NCI-H146 treated with DMSO at 0.1 percent for 48 hours (cell line): ENCODE measurements around the gene CEP192.
"Not testable (repeated sequence)": the region's sequence is repeated elsewhere in the genome, so short reads cannot be mapped to it uniquely, and the experiment has no call there.

Experiments used
- DNase-seq: peaks from one replicate; lab custom pipeline; 2025; ENCODE audit not compliant: unreplicated experiment; lab: John Stamatoyannopoulos, UW

CEP192 gene

GRCh38 chr18:12990967-12991820, at the start of gene CEP192:
CEP192 (plus strand) TSS chr18:12991362; CDS start chr18:12999425, 8,063 bp downstream.
- peak; percentile 100 for DNase-seq

GRCh38 chr18:12943215-12943614, 47.9 kb upstream of the CEP192 start:
- DNase-seq = no peak

- DNase-seq = no peak
Observed at GRCh38 chr18:12944709-12945108, 46.5 kb upstream of the CEP192 start.

GRCh38 chr18:12946549-12947284, 44.4 kb upstream of the CEP192 start:
- DNase-seq = peak; percentile 87

- peak; percentile 97 for DNase-seq
Observed at GRCh38 chr18:12947285-12948049, 43.7 kb upstream of the CEP192 start, which contains the start of gene SEH1L. SEH1L (plus strand) TSS chr18:12948011; CDS start chr18:12948122, 111 bp downstream.

GRCh38 chr18:12948050-12948804, 42.9 kb upstream of the CEP192 start:
- DNase-seq = peak; percentile 96

- no peak for DNase-seq
Observed at GRCh38 chr18:12958478-12958877, 32.7 kb upstream of the CEP192 start.

GRCh38 chr18:12960395-12960794, 30.8 kb upstream of the CEP192 start:
- DNase-seq = no peak

- no peak for DNase-seq
Observed at GRCh38 chr18:12960853-12961397, 30.2 kb upstream of the CEP192 start.

- no peak for DNase-seq
Observed at GRCh38 chr18:12963069-12963468, 28.1 kb upstream of the CEP192 start.

- no peak for DNase-seq
Observed at GRCh38 chr18:12968115-12968514, 23.0 kb upstream of the CEP192 start.

- DNase-seq = no peak
Observed at GRCh38 chr18:12968619-12969018, 22.5 kb upstream of the CEP192 start.

GRCh38 chr18:12973562-12974213, 17.5 kb upstream of the CEP192 start:
- DNase-seq = no peak

- no peak for DNase-seq
Observed at GRCh38 chr18:12975488-12975887, 15.7 kb upstream of the CEP192 start.

GRCh38 chr18:12976305-12976704, 14.9 kb upstream of the CEP192 start:
- no peak for DNase-seq

- DNase-seq = not testable (repeated sequence)
Observed at GRCh38 chr18:12980065-12980464, 11.1 kb upstream of the CEP192 start.

- no peak for DNase-seq
Observed at GRCh38 chr18:12989397-12990122, 1.6 kb upstream of the CEP192 start.

- no peak for DNase-seq
Observed at GRCh38 chr18:12990123-12990475, 1.1 kb upstream of the CEP192 start.

GRCh38 chr18:12990641-12990966, 558 bp upstream of the CEP192 start:
- DNase-seq = no peak
